NCI-H2107 treated with DMSO at 0.1 percent for 48 hours (cell line): ENCODE measurements around the gene MTCP1.

ENCODE experiments used
- DNase-seq: peaks from one replicate; lab custom pipeline; 2025; ENCODE audit not compliant: unreplicated experiment; lab: John Stamatoyannopoulos, UW

Gene MTCP1

DNA sequence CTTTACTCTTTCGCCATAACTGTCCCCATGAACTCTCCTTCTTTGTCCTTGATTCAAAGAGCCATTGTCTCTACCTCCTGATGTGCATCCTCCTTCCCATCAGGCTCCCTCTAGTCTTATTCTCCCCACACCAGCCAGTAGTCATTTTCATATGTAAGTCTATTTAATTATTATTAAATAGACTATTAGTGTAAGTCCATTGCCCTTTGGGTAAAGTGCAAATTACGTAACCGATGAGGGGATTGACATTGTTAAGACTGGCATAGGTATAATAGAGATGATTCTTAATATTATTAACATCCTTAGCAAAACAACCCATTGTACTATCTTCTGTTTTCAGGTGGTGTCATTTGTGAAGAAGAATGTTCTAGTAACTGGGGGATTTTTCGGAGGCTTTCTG is 16.7 kb downstream of the MTCP1 start:
- no peak for DNase-seq

GRCh38 chrX:155053656-155054055 is 17.3 kb downstream of the MTCP1 start:
- no peak for DNase-seq

- DNase-seq = no peak
Observed at GRCh38 chrX:155052738-155053498, 18.0 kb downstream of the MTCP1 start.

- DNase-seq = no peak
Observed at GRCh38 chrX:155048977-155049619, 21.8 kb downstream of the MTCP1 start.

- no peak for DNase-seq
Observed at GRCh38 chrX:155046811-155047528, 24.0 kb downstream of the MTCP1 start.

- DNase-seq = no peak
Observed at GRCh38 chrX:155046129-155046810, 24.7 kb downstream of the MTCP1 start.

DNA sequence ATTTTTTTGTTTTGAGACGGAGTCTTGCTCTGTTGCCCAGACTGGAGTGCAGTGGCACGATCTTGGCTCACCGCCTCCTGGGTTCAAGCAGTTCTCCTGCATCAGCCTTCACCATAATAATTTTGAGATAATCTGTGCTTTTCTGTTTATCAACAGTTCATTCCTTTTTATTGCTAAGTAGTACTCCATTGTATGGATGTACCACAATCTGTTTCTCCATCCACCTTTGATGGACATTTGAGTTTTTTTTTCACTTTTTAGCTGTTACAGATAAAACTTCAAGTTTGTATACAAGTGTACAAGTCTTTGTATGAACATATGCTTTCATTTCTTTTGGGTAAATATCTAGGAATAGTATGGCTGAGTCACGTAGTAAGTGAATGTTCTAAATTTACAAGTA is 35.2 kb downstream of the MTCP1 start:
- no peak for DNase-seq

GRCh38 chrX:155031657-155032056 is 39.3 kb downstream of the MTCP1 start:
- no peak for DNase-seq

GRCh38 chrX:155028877-155029291 is 42.1 kb downstream of the MTCP1 start:
- no peak for DNase-seq

DNA sequence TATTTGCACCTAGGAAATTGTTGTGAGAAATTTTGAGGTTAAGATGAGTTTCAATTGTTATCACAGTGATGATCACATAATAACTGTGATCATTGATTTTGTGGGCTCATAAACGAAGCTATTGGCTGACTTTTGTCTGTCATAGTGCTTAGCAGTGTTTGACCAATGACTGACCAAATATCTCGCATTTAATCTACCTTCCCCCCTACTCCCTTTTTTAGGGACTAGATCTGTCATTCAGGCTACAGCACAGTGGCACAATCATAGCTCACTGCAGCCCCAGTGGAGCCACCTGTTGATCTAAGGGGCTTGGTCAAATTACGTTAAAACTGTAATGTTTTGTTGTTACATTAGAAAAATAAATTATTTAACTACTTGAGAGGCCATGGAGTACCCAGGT is 42.8 kb downstream of the MTCP1 start:
- no peak for DNase-seq

- peak; percentile 75 for DNase-seq
Observed at GRCh38 chrX:155027509-155028066, 43.3 kb downstream of the MTCP1 start.

DNA sequence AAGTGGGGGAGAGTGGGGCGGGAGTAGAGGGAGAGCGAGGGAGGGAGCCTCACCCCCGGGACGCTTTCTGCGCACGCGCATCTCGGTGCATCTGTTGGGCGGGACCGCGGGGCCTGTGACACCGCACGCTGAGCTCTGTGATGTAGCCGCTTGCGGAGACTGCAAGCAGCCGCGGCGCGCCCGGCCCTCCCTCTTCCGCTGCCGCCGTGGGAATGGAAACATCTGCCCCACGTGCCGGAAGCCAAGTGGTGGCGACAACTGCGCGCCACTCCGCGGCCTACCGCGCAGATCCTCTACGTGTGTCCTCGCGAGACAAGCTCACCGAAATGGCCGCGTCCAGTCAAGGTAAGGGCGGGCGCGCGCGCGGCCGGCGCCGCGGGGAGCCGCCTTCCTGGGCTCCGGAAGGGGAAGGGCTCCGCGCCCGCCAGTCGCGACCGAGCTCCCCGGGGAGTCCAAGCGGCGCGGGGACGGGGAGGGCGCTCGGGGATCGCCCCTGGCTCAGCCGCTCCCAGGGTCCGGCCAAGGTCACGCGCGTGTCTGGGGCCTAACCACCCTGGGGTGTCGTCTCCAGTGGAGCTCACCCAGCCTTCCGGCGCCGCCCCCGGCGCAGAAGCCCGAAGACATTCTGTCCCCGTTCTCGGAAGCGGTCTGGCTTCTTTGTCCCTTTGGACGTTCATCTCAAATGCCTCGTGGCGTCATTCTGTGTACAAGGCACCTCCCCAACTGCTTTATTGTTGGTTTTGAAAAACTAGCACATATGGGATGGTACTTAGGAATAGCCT is 44.0 kb downstream of the MTCP1 start, which contains the start of gene FUNDC2:
Gene FUNDC2 (plus strand): TSS at position 118 of the 782 bp plus-strand sequence. CDS start 95 bp downstream, at position 213.
- DNase-seq = peak; percentile 91

GRCh38 chrX:155026420-155026726 is 44.6 kb downstream of the MTCP1 start:
- DNase-seq = no peak

DNA sequence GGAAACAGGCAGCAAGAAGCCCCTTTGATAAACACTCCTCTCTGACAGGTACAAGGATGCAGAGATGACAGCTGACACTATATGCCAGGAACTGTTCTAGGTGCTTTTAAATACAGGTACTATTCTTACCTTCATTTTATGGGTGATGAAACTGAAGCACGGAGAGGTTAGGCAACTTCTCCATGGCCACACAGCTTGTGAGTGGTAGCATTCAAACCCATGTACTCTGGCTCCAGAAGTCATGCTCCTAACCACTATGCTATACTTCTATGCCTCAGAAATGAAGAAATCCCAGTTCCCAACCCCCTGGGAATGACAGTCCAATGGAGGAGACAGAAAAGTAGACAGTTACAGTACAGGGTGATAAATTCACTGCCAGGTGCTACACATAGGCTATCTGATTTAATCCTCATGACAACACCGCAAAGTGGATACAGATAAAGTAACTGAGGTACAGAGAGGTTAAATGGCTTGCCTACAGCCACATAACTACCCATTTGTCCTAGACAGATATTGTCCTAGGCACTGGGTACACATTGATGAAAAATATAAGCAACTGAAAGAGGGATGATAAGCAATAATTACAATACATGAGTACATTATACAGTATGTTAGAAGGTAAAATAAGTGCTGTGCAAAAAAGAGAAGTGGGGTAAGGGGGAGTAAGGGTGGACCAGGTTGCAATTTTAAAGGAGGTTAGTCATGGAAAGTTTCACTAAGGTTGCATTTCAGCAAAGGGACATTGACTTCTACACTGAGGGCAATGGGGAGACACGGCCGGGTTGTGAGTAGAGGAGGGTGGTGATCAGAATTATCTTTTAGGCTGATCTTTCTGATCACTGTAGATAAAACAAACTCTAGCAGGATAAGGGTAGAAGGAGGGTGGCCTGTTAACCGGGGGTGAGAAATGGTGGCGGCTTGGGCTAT is 46.8 kb downstream of the MTCP1 start:
- no peak for DNase-seq

GRCh38 chrX:155022585-155022984 is 48.4 kb downstream of the MTCP1 start, which contains the start of gene F8:
F8 (minus strand) TSS chrX:155022723; CDS start chrX:155022552, 171 bp downstream.
- no peak for DNase-seq

- DNase-seq = no peak
Observed at GRCh38 chrX:155020591-155020990, 50.3 kb downstream of the MTCP1 start.
